ENCODE measurements around the gene PPHLN1.

PPHLN1 gene

DNA sequence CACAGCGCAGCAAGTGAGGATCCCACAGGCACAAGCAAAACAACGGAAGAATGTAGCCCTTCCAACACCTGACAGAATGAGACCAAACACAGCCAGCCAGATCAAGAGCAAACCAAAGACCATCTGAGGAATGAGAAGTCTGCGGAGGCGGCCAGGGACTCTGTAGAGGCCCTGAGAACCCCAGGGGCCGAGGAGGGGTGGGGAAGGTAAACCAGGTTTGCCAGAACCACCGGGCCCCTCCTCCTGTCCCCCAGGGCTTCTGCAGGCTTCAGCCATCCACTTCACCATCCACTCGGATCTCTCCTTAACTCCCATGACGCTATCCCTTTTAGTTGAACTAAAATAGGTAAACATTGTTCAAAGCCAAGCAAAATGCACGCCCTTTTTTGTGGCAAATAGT lies 37.4 kb upstream of the PPHLN1 start:
- Histone ChIP-seq H3K27me3 (replicated peaks; ENCODE audit: control insufficient read depth, insufficient read depth, low read length) (peaks cover 2% of the 10 kb centered on the region), H3K9ac (ENCODE audit: low read length) (no peak overlapping the region), H3K36me3 (ENCODE audit: control insufficient read depth, insufficient read depth, low read length, severe bottlenecking) (no peaks in the 10 kb centered on the region)

DNA sequence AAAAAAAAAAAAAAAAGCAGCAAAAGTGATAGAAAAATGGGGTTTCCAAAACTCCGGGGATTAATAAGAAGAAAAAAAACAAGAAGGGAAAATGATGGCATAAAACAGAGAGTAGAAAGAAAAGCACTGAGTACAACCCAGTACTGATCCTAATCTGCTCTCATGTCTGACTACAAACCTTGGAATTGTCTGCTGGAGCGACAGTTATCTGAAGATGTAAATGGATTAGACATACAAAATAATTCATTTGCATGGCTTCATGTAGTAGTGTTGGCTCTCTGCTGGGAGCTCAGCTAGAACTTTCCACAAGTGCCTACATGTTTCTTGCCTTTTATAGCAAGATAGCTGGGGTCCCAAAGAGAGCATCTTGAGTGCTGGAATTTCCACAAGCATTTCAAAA lies 34.3 kb upstream of the PPHLN1 start:
- Histone ChIP-seq H3K9me3 (ENCODE audit: control insufficient read depth, low read length) (no peaks in the 10 kb centered on the region), H3K27me3 (replicated peaks; ENCODE audit: control insufficient read depth, insufficient read depth, low read length) (peaks cover 2% of the 10 kb centered on the region), H3K4me1 (ENCODE audit: control insufficient read depth, insufficient read depth, low read length) (no peaks in the 10 kb centered on the region), H3K9ac (ENCODE audit: low read length) (no peak overlapping the region), H3K4me3 (ENCODE audit: low read length) (no peak overlapping the region), H3K36me3 (ENCODE audit: control insufficient read depth, insufficient read depth, low read length, severe bottlenecking) (no peaks in the 10 kb centered on the region)
- DNase-seq (ENCODE audit: low read depth): no peak

More for the DNA sequence above, 37.4 kb upstream of the PPHLN1 start:
- Histone ChIP-seq H3K9me3 (ENCODE audit: control insufficient read depth, low read length) (no peaks in the 10 kb centered on the region), H3K4me3 (ENCODE audit: low read length) (no peak overlapping the region), H3K4me1 (ENCODE audit: control insufficient read depth, insufficient read depth, low read length) (no peaks in the 10 kb centered on the region)
- DNase-seq (ENCODE audit: low read depth): no peak

DNA sequence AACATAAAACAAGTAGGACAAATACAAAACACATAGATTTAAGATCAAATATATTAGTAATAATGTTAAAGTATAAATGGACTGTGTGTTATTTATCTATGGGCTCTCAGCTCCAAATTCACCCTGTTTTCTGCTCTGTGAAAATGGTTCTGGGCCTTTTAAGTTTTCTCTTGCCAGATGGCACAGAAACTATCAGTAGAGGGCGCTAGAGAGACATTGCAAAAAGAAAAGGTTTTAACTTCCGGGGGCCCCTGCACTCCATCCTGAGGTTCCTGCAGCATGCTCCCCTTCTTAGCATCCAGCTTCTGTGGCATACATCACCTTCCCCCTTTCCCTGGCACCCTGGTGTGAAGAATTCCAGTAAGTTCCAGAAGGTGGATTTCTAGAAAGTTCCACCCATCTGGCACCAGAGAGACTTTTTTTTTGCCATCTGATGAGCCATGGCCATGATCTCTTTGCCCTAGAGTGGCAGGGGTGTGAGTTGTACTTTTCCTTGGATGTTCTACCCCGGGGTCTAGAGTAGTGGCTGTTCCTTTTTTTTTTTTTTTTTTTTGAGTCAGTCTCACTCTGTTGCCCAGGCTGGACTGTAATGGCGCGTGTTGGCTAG lies 29.4 kb upstream of the PPHLN1 start:
- peak; percentile 9 for DNase-seq (ENCODE audit: low read depth)
- Histone ChIP-seq H3K27me3 (replicated peaks; ENCODE audit: control insufficient read depth, insufficient read depth, low read length) (no peaks in the 10 kb centered on the region), H3K36me3 (ENCODE audit: control insufficient read depth, insufficient read depth, low read length, severe bottlenecking) (no peaks in the 10 kb centered on the region), H3K9me3 (ENCODE audit: control insufficient read depth, low read length) (no peaks in the 10 kb centered on the region), H3K9ac (ENCODE audit: low read length) (no peak overlapping the region), H3K4me3 (ENCODE audit: low read length) (no peak overlapping the region), H3K4me1 (ENCODE audit: control insufficient read depth, insufficient read depth, low read length) (no peaks in the 10 kb centered on the region)

DNA sequence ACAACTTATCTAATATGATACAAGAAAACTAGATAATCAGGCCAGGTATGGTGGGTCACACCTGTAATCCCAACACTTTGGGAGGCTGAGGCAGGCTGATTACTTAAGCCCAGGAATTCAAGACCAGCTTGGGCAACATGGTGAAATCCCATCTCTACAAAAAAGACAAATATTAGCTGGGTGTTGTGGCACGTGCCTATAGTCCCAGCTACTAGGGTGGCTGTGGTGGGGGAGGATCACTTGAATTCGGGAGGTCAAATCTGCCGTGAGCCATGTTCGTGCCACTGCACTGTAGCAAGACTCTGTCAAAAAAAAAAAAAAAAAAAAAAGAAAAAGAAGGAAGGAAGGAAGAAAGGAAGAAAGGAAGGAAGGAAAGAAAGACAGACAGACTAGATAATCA lies 27.1 kb upstream of the PPHLN1 start:
- Histone ChIP-seq H3K4me1 (ENCODE audit: control insufficient read depth, insufficient read depth, low read length) (no peaks in the 10 kb centered on the region), H3K4me3 (ENCODE audit: low read length) (no peak overlapping the region), H3K36me3 (ENCODE audit: control insufficient read depth, insufficient read depth, low read length, severe bottlenecking) (no peaks in the 10 kb centered on the region), H3K9me3 (ENCODE audit: control insufficient read depth, low read length) (no peaks in the 10 kb centered on the region), H3K27me3 (replicated peaks; ENCODE audit: control insufficient read depth, insufficient read depth, low read length) (no peaks in the 10 kb centered on the region), H3K9ac (ENCODE audit: low read length) (no peak overlapping the region)
- DNase-seq (ENCODE audit: low read depth): no peak

DNA sequence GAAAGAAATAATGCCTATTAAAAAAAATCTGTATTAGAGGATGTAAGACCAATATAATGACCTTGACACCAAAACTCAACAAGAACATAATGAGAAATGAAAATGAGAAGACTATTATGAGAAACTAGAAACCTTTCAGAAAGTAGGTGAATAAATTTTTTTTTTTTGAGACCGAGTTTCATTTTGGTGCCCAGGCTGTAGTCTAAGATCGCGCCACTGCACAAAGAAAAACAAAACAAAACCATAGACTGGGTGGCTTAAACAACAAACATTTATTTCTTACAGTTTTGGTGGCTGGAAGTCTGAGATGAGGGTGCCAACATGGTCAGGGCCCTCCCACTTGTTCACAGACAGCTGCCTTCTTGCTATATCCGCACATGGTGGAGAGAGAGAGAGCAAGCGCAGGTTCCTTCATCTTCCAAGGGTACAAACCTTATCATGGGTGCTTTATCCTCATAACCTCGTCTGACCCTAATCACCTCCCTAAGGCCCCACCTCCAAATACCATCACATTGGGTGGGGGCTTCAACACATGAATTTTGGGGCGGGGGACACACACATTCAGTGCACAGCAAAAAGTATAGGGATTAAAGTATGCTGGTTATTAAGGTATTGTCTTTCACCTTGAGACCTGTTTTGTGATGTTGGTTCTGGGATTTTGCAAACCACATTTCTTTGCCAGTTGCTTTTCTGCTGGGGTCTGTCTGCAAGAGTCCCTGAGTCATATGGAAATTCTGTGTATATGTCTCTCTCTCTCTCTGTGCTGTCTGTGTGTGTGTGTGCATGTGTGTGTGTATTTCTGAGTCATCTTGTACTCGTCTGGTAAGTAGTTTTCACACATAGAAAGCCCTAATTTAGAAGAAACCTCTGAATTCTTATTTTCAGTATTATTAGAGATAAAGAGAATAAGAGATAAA lies 26.3 kb upstream of the PPHLN1 start:
- Histone ChIP-seq H3K27me3 (replicated peaks; ENCODE audit: control insufficient read depth, insufficient read depth, low read length) (no peaks in the 10 kb centered on the region), H3K4me1 (ENCODE audit: control insufficient read depth, insufficient read depth, low read length) (no peaks in the 10 kb centered on the region), H3K36me3 (ENCODE audit: control insufficient read depth, insufficient read depth, low read length, severe bottlenecking) (no peaks in the 10 kb centered on the region), H3K4me3 (ENCODE audit: low read length) (no peak overlapping the region), H3K9ac (ENCODE audit: low read length) (no peak overlapping the region), H3K9me3 (ENCODE audit: control insufficient read depth, low read length) (no peaks in the 10 kb centered on the region)
- no peak for DNase-seq (ENCODE audit: low read depth)

DNA sequence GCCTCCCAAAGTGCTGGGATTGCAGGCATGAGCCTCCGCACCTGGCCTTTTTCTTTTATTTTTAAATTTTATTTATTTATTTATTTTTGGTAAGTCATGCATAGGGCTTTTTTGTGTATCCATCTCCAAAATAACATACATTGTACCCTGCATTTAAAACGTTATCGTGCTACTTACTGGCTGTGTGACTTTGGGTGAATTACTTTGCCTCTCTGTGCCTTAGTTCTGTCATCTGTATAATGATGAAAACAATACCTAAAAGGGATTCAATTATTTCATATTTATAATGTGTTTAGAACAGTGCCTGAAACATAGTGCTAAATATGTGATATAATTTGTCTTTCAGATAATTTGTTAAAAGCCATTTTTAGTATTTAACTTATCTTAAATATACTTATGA lies 19.7 kb upstream of the PPHLN1 start:
- no peaks in the 10 kb centered on the region for H3K4me1 ChIP-seq (ENCODE audit: control insufficient read depth, insufficient read depth, low read length)
- no peaks in the 10 kb centered on the region for H3K27me3 ChIP-seq (replicated peaks; ENCODE audit: control insufficient read depth, insufficient read depth, low read length)
- no peaks in the 10 kb centered on the region for H3K9me3 ChIP-seq (ENCODE audit: control insufficient read depth, low read length)
- no peak overlapping the region for H3K9ac ChIP-seq (ENCODE audit: low read length)
- H3K4me3 ChIP-seq (ENCODE audit: low read length): no peak overlapping the region
- no peak for DNase-seq (ENCODE audit: low read depth)
- H3K36me3 ChIP-seq (ENCODE audit: control insufficient read depth, insufficient read depth, low read length, severe bottlenecking): no peaks in the 10 kb centered on the region

DNA sequence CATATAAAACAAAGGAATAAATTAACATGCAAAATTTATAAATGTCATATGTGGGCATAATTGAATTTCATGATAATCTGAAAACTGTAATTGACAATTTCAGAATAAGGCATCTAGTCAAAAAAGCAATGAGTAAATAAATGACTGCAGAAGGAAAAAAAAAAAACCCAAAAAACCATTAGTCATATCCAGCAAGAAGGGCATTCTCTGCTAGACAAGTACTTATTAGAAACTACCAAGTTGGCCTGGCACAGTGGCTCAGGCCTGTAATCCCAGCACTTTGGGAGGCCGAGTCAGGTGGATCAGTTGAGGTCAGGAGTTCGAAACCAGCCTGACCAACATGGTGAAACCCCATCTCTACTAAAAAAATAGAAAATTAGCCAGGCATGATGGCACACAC lies 17.6 kb upstream of the PPHLN1 start:
- H3K27me3 ChIP-seq (replicated peaks; ENCODE audit: control insufficient read depth, insufficient read depth, low read length): no peaks in the 10 kb centered on the region
- peaks cover 12% of the 10 kb centered on the region for H3K36me3 ChIP-seq (ENCODE audit: control insufficient read depth, insufficient read depth, low read length, severe bottlenecking)
- no peaks in the 10 kb centered on the region for H3K9me3 ChIP-seq (ENCODE audit: control insufficient read depth, low read length)
- no peak overlapping the region for H3K9ac ChIP-seq (ENCODE audit: low read length)
- no peak for DNase-seq (ENCODE audit: low read depth)
- H3K4me3 ChIP-seq (ENCODE audit: low read length): no peak overlapping the region
- no peaks in the 10 kb centered on the region for H3K4me1 ChIP-seq (ENCODE audit: control insufficient read depth, insufficient read depth, low read length)

DNA sequence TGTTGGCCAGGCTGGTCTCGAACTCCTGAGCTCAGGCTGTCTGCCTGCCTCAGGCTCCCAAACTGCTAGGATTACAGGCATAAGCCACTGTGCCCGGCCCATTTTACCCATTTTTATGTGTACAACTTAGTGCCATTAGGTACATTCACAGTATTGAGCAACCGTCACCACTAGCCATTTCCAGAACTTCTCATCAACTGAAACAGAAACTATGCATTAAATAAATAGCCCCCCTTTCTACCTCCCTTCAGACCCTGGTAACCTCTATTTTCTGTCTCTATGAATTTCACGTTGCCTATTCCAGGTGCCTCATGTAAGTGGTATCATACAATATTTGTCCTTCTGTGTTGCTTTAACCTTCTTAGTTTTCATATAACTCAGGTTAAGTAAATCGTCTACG lies 16.0 kb upstream of the PPHLN1 start:
- Histone ChIP-seq H3K9ac (ENCODE audit: low read length) (no peak overlapping the region), H3K9me3 (ENCODE audit: control insufficient read depth, low read length) (no peaks in the 10 kb centered on the region), H3K4me3 (ENCODE audit: low read length) (no peak overlapping the region), H3K36me3 (ENCODE audit: control insufficient read depth, insufficient read depth, low read length, severe bottlenecking) (peaks cover 17% of the 10 kb centered on the region), H3K4me1 (ENCODE audit: control insufficient read depth, insufficient read depth, low read length) (no peaks in the 10 kb centered on the region), H3K27me3 (replicated peaks; ENCODE audit: control insufficient read depth, insufficient read depth, low read length) (no peaks in the 10 kb centered on the region)
- DNase-seq (ENCODE audit: low read depth): no peak

DNA sequence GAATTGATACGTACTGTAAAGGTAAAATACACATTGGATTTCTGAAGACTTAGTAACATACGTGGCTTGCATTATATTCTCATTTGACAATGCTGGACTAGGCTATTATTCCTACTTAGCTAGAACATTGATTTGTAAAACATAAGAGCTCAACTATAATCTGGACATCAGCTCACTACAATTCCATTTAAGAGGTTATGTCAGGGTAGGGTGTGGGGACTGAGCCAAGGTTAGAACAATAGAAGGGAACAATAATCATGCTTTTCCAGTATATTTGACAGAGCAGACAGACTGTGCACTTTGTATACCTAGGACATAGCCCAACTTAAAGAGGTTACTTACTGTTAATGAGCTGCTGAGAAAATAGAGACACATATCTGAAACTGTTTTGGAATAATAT lies 10.9 kb upstream of the PPHLN1 start:
- H3K4me3 ChIP-seq (ENCODE audit: low read length): no peak overlapping the region
- no peak overlapping the region for H3K9ac ChIP-seq (ENCODE audit: low read length)
- no peaks in the 10 kb centered on the region for H3K4me1 ChIP-seq (ENCODE audit: control insufficient read depth, insufficient read depth, low read length)
- H3K9me3 ChIP-seq (ENCODE audit: control insufficient read depth, low read length): no peaks in the 10 kb centered on the region
- H3K36me3 ChIP-seq (ENCODE audit: control insufficient read depth, insufficient read depth, low read length, severe bottlenecking): peaks cover 46% of the 10 kb centered on the region
- no peaks in the 10 kb centered on the region for H3K27me3 ChIP-seq (replicated peaks; ENCODE audit: control insufficient read depth, insufficient read depth, low read length)
- DNase-seq (ENCODE audit: low read depth): no peak

DNA sequence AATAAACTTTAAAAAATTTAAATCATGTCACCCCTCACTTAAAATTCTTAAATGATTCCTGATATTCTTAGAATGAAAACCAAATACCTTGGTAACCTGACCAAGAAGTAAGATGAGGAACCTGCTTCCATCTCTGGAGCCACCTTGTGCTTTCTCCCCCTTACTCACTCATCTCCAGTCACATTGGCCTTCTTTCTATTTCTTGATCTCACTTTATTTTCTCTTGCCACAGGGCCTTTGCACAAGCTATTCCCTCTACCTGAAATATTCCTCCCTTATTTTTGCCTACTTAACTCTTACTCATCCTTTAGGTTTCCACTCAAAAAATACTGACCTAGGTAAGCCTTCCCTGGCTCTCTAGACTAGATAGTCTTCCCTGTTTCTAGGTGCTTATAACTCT lies 5.2 kb upstream of the PPHLN1 start:
- no peak overlapping the region for H3K9ac ChIP-seq (ENCODE audit: low read length)
- H3K9me3 ChIP-seq (ENCODE audit: control insufficient read depth, low read length): no peaks in the 10 kb centered on the region
- H3K36me3 ChIP-seq (ENCODE audit: control insufficient read depth, insufficient read depth, low read length, severe bottlenecking): peaks cover 50% of the 10 kb centered on the region
- no peak for DNase-seq (ENCODE audit: low read depth)
- no peaks in the 10 kb centered on the region for H3K27me3 ChIP-seq (replicated peaks; ENCODE audit: control insufficient read depth, insufficient read depth, low read length)
- no peak overlapping the region for H3K4me3 ChIP-seq (ENCODE audit: low read length)
- peaks cover 8% of the 10 kb centered on the region for H3K4me1 ChIP-seq (ENCODE audit: control insufficient read depth, insufficient read depth, low read length)

DNA sequence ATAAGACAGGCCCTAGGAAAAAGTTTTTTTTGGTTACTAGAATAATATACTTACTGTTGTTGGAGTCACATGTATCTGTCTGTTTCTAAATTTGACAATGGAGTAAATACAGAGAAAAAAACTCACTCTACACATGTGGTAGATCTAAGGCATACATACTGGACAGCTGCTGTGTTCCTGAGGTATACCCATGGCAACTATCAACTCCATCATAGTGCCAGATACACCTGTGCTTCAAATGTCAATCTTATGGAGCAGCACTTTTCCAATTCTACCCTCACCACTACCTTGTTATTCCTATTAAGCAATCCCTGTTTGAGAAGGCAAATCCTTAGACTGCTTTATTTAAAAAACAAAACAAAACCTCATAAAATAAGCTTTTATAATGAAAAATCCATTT lies 3.4 kb upstream of the PPHLN1 start:
- no peak for DNase-seq (ENCODE audit: low read depth)
- peaks cover 18% of the 10 kb centered on the region for H3K4me1 ChIP-seq (ENCODE audit: control insufficient read depth, insufficient read depth, low read length)
- H3K9ac ChIP-seq (ENCODE audit: low read length): no peak overlapping the region
- no peaks in the 10 kb centered on the region for H3K27me3 ChIP-seq (replicated peaks; ENCODE audit: control insufficient read depth, insufficient read depth, low read length)
- no peaks in the 10 kb centered on the region for H3K9me3 ChIP-seq (ENCODE audit: control insufficient read depth, low read length)
- no peak overlapping the region for H3K4me3 ChIP-seq (ENCODE audit: low read length)
- H3K36me3 ChIP-seq (ENCODE audit: control insufficient read depth, insufficient read depth, low read length, severe bottlenecking): peaks cover 34% of the 10 kb centered on the region

All from adipocyte (in vitro differentiated cells).